Stromal cell of bone marrow (primary cell): ENCODE measurements around the gene ZNF207.
A peak's percentile ranks its signal among the peaks of the same experiment; 100 is the strongest.
"Not testable (repeated sequence)": the region's sequence is repeated elsewhere in the genome, so short reads cannot be mapped to it uniquely, and the experiment has no call there.

ENCODE experiments used
- DNase-seq: peaks from one replicate; pipeline ENCODE4 v3.0.0-alpha.2; 2012; ENCODE audit warnings: low read depth

Gene ZNF207

DNA sequence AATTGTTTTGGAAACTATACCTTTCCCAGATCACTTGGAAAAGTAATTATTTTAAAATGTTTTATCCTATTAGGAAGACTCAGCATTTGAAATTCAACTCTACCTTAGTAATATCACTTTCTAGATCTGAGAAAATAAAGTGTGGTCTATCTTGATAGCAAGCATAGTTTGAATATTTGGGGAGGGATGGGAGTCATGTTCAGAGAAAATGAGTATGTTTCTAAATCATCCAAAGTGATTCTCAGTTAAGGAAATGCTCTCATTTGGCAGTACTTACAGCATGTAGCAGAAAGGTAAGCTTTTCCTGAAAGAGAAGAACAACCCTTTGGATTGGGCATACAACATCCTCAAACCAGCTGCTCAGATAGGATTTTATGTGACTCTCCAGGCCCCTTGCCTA is 14.9 kb upstream of the ZNF207 start:
- no peak for DNase-seq

DNA sequence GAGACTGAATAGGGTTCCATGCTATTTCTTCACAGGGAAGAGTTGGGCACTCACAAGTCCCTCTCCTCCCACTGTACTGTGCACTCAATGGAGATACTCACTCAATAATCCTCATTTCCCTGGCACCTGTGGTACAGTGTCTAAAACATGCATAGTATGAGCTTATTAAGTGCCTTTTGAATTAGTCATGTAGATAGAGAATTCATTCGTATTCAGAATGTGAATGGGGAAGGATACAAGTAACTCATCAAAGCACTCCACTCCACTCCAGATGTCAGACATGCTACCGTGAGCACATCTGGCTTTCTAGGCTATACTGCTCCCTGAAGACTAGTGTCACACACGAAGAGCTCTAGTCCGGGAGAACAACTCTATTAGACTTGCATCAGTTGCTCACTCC is 14.3 kb upstream of the ZNF207 start:
- peak; percentile 14 for DNase-seq

DNA sequence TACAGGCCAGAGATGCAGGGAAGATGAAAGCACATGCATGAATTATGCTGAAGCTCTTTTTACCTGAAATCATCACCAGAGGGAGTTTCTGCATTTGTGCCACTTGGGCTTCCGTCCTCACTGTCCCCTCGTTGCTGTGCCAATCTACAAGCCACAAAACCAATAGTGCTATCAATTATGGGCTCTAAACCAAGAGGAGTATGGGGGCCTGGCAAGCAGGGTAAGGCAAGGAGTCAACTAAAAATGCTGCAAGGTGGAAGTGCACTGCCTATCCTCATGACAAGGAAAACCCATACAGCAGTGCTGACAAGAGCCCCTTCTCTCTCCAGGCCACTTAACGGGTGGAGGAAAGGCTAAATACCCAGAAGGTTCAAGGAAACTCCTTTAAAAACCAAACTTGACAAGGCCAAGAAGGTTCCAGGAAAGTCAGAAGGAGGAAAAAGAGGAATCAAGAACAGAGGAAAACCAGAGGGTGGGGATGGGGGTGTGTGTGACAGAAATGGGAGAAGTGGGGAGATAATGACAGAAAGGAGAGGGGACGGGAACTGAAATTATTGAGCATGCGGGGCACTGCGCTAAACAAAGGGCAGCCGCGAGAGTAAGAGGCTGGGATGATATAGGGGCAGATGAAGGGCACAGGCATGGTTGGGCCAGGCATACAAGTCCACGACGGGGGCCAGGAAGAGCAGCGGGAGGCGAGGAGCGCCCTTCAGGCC is 8.7 kb upstream of the ZNF207 start:
- DNase-seq, result no peak

DNA sequence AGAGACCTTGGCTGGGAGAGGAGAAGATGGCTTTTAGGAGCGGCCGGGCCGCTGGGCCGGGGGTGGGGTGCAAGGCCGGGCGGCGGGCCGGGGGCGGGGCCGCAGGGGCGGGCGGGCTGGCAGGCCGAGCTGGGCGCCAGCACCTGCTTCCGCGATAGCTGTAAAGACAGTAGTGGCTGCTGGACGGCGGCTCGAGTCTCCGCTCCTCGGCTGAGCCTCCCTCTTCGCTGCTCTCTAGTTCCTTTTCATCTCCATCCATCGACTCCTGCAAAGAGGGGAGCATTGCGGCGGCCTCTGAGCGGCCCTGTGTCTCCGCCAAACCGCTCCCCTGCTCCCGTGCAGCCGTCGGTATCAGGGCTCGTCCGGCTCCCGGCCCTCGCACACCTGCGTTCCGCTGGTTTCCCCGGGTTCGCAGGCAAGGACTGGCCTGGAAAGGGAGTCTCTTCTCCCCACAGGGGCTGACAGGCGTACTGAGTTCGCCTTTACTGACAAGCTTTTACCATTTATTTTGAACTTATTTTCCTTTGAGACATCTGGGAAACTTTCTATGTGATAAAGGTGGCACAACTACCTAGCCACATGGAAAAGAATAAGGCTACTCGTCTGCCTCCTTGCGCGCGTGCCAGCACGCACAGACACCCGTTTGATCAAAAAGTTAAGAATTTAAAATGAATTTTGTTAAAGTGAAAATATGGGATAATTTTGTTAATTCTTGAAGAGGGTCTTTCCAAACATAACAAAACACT is 7.9 kb upstream of the ZNF207 start, which contains the start of gene C17orf75:
Gene C17orf75 (minus strand): TSS at position 317 of the 746 bp plus-strand sequence. CDS start 34 bp downstream, at position 283.
- peak; percentile 38 for DNase-seq

DNA sequence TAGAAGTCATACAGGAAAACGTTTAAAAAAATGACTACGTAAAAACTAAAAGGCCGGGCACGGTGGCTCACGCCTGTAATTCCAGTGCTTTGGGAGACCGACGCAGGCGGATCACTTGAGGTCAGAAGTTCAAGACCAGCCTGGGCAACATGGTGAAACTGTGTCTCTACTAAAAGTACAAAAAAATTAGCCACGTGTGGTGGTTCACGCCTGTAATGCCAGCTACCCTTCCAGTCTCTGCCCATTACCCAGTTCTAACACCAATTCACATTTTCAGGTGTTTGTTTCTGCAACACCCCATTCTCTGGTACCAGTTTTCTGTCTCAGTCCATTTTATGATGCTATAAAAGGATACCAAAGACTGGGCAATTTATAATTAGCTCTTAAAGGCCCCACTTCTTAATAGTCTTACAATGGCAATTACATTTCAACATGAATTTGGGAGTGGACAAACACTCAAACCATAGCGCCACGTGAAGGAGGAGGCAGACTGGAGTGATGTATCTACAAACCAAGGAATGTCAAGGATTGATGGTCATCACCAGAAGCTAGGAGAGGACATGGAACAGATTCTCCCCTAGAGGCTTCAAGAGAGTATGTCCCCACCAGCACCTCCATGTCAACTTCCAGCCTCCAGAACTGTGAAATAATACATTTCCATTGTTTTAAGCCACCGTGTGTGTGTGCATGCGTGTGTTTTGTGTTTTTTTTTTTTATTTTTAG is 7.2 kb upstream of the ZNF207 start:
- no peak for DNase-seq

DNA sequence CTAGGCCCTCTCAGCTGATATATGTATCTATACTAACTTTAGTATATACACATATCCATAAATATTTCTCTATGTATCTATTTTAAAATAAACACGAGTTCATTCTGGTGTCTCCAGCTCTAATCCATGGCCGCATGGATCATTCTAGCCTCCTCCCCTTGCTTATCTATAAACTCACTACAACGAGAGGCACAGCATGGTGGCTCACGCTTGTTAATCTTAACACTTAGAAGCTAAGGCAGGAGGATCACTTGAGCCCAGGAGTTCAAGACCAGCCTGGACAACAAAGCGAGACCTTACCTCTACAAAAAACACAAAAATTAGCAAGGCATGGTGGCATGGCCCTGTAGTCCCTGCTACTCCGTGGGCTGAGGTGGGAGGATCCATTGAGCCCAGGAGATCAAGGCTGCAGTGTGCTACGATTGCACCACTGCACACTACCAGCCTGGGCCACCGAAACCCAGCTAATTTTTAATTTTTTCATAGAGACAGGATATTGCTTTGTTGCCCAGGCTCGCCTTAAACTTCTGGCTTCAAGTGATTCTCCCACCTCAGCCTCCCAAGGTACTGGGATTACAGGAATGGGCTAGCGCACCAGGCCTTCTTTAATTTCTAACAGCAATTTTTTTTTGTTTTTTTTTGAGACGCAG is 3.9 kb upstream of the ZNF207 start:
- DNase-seq, result no peak

DNA sequence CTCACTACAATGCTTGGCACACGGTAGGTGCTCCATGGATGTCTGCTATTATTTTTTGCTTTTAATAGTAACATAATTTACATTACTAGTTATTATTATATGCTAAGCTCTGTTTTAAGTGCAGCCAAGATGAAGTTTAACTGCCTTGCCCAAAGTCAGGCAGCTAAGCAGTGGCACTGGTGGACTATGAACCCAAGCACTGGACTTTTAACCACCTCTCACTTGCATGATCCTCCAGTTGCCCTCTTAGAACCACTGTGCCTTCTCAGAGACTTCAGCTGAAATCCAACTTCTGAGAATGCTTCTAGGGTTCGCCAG is 1.5 kb upstream of the ZNF207 start:
- no peak for DNase-seq

DNA sequence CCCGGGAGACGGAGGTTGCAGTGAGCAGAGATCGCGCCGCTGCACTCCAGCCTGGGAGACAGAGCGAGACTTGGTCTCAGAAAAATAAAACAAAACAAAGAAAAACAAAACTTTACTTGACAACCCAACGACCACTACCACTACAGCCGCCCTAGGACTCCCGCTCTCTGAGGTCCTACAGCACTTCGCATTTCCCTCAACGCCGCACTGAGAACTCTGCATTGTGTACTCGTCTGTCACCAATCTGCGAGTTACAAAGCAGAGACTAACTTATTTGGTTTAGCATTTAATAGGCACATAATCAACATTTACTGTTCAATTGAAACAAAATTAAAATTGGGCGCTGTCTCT is 479 bp upstream of the ZNF207 start:
- no peak for DNase-seq

DNA sequence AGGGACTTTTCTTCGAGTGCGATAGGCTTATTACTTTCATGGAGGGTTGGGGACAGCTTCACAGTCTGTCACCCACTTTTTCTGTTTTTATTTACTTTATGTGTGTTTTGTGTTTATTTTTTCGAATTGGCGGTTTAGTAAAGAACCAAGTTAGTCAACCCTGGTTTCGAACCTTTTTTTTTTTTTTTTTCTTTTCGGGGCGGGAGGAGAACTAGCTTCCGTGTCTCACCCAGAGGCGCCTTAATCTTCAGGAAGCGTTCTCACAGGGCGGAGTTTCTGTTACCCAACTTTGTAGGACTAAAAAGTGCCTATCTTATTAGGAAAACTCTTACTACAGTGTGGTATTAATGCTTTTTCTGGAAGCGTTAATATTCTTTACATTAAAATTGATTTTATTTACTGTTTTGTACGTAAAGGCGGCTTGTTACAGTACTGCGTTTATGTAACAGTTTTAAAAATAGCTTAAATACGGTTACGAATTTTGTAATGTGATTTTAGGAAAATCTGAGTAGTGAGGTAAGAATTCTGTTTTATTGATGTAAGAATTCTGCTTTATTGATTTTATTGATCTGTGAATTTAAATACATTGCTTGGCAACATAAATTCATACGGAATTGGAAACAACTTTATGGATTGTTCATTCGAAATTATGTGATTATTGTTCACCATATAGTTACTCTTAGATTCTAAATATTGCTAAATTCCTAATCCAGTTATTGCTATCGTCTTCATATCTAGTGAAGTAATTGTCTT is 885 bp downstream of the ZNF207 start:
- peak; percentile 61 for DNase-seq

DNA sequence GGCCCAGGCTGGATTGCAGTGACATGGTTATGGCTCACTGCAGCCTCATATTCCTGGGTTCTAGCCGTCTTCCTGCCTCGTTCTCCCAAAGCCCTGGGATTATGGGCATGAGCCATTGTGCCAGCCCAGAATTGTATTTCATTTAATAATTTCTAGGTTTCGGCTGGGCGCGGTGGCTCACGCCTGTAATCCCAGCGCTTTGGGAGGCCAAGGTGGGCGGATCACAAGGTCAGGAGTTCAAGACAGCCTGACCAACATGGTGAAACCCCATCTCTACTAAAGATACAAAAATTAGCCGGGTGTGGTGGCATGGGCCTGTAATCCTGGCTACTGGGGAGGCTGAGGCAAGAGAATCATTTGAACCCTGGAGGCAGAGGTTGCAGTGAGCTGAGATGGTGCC is 2.8 kb downstream of the ZNF207 start:
- DNase-seq, result not testable (repeated sequence)

DNA sequence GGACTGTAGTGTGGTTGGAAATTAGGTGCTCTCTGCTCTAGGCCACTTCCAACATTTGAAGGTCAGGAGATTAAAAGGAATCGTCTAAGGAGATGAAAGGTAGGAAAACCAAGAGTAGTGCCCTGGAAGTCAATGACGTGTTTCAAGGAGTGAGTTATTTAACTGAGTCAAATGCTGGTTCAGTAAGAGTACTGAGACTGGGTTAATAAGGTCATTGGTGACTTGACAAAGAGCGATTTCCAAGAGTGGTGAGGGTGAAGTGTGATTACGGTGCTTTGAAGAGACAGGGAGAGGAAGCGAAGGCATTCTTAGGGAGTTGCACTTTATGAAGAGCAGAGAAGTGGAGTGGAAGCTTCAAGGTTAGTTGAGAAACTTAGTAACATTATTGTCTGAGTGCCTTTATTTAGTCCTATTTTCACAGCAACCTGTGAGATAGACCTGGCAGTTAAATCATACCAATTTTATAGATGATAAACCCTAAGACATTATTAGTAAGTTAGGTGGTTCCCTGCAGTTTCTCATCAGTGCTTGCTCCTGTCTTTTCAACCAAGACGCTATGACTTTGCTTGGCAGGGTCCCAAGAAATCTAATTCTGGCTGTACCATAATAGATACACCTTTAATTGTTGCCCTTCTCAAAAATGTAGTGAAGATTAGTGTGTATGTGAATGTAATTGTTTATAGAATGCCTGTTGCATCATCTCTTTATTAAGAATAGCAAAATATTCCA is 5.9 kb downstream of the ZNF207 start:
- DNase-seq, result no peak

DNA sequence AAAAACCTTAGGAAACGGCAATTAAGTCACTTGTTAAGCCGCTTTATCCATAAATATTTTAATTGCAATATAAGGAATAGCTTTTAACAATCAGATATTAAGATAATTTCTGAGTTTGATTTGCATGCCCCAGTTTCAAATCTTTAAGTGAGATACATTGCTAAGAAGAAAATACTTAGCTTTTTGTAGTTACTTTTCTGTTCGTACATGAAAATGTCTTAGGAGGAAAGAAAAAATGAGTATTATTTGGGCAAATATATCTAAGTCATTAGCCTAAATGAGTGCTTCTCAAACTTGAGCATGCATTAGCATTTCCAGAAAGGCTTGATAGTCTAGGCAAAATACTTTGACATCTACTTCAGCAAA is 6.4 kb downstream of the ZNF207 start:
- DNase-seq, result no peak

DNA sequence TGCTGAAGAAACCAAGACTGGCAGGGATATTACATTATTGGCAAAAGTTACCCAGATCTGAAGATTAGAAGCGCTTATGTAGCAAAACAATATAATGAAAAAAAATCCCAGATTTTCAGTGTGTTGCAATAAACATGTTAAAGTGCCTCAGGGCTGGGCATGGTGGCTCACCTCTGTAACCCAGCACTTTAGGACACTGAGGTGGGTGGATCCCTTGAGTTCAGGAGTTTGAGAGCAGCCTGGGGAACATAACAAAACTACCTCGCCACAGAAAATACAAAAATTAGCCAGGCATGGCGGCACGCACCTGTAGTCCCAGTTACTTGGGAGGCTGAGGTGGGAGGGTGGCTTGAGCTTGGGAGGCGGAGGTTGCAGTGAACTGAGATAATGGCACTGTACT is 6.8 kb downstream of the ZNF207 start:
- DNase-seq, result no peak

DNA sequence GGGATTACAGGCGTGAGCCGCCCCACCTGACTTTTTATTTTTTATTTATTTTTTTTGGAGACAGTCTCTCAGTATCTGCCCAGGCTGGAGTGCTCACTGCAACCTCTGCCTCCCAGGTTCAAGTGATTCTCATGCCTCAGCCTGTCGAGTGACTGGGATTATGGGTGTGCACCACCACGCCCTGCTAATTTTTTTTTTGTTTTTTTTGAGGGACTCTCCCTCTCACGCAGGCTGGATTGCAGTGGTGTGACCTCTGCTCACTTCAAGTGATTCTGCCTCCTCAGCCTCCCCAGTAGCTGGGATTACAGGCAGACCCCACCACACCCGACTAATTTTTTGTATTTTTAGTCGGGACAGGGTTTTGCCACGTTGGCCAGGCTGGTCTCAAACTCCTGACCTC is 7.7 kb downstream of the ZNF207 start:
- DNase-seq, result no peak

DNA sequence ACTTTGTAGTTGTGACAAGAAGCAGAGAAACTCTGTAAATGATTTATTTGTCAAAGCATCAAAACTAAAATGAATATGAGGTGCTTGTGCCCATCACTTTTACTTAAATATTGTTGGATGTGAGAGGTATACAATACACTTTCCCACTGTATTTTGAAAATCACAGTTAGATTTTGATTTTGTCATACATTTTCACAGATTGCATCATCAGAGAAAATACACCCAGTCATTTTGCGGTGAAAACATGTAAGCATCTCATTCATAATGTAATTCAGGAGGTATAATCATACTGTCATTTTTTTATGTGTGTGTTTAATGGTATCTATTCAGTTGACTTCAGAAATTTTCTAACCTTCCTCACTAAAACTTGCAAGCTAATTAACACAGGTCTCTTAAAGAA is 11.3 kb downstream of the ZNF207 start:
- no peak for DNase-seq

DNA sequence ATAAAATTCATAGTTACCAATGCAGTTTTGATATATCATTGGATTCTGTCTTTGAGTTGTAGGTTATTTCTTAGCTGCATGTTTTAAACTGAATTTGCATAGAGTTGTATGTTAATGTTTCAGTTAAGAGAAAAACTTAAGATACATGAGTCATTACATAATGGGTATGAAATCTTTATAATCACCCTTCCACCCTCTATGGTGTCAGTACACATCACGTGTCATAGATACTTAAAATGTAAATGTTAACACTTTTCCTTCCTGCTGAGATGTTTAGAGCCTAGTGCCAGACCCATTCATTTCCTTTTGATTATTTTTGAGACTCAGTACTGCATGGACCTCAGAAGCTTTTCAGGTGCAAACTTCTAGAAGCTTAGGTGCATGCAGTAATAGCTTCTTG is 20.5 kb downstream of the ZNF207 start:
- no peak for DNase-seq

DNA sequence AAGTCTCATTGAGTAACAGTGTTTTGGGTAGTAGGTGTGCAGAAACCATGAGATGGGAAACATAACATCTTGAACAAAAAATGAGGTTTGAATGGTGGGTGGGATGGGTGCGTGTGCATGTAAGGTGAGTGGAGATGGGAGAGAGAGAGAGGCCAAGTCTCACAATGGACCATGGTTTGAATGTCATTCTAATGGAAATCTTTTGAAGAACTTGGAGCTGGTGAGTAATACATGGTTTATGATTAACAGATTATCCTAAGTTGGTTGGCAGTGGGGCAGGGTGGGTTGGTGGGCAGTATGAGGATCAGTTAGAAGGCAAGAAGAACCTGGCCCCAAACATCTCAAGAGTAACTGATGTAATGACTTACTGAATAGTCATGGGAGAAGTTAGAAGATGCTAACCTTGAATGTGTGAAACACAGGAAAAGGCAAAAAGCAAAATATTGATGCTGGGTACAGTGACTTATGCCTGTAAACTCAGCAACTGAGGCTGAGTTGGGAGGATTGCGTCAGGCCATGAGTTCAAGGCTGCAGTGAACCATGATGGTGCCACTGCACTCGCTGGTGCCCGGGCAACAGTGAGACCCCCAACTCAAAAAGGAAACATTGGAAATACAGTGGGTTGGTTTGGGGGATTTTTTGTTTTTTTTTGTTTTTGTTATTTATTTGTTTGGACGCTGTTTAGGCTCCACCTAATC is 32.7 kb downstream of the ZNF207 start:
- no peak for DNase-seq

DNA sequence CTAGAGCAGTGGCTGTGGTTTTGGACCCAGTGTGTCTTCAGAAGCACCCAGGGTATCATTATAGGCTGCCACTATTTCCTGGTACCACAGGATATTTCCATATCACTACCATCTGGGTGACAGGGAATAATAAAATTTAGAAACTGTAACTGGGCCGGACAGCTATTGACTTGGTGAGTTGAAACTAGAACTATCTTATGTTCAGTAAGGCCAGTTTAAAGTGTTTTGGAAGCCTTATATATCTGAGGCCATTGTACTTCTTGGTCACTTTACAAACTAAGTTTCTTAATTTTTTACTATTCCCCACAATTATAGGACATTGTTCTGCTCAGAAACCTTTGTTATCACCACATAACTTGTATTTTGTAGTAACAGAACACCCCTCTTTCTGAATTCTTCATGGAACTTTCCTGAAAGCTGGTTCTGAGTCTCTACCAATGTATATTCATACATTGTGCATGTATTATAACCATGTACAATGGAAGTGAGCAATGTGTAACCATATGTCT is 34.0 kb downstream of the ZNF207 start:
- DNase-seq, result no peak

DNA sequence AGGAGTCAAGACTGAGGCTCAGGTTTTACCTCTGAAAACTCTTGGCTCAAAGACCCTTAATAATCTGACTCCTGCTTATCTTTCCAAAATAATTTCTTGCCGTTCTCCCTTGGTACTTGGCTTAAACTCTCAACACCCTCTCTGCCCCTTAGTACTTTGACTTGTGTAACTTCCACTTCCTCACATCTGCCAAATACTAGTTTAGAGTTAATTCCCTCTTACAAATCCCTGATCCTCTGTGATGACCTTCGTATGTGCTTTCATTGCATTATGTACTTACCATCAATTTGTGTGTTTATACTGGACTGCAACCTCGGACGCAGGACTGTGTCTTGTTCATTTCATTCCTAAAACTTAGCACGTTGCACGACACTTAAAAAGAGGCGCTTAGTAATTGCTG is 35.2 kb downstream of the ZNF207 start:
- no peak for DNase-seq

DNA sequence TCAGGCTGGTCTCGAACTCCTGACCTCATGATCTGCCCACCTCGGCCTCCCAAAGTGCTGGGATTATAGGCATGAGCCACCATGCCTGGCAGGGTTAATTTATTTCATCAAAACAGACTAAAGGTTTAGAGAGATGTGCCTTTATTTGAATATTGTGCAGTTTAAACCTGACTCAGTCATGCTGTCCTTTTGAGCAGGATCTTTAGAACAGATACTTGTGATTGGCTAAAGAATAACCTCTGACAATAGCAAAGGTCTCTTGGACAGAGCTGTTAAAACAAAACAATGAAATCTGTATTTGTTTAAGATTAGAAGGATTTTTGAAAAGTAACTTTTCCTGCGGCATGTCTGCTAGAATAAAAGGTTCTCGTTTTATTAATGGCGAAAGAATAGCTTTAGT is 36.0 kb downstream of the ZNF207 start:
- no peak for DNase-seq

DNA sequence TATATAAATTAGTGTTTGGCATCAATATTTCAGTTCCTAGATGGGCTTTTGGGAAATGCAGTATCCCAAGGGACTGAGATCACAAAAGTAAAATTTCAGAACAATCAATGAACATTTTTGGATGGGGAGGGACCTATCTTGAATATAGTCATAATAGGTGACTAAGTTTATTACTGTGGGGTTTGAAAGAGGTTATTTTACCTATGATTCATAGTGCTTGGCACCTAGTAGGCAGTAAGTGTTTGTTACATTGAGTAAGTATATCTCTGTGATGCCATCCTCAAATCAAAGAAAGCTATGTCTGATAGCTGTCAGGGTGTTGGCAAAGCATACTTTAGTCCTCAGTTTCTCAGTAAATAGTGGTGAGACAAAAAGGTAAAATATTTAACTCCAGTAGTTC is 36.9 kb downstream of the ZNF207 start:
- DNase-seq, result no peak
